H9 (cell line): ENCODE results near the gene TMEM119. TPM values are rescaled to one million over a fixed set of nuclear protein-coding genes. Genes with fewer than 3 reads are reported as not detected.
A peak's percentile ranks its signal among the peaks of the same experiment; 100 is the strongest.

Source experiments
- DNase-seq: peaks from one replicate; pipeline ENCODE4 v3.0.0-alpha.2; 2017
- H2AFZ ChIP-seq: one replicate; pipeline ENCODE4 v1.6.1; 2013; ENCODE audit warnings: mild to moderate bottlenecking, low read length, control low read depth, moderate library complexity
- H2AK5ac ChIP-seq: 2 replicates; pipeline ENCODE4 v1.6.1; 2013; ENCODE audit warnings: low read length, control low read depth, mixed read lengths; ENCODE audit not compliant: insufficient read length
- H2BK120ac ChIP-seq: one replicate; pipeline ENCODE4 v1.6.1; 2013; ENCODE audit warnings: low read depth, mild to moderate bottlenecking, low read length, control low read depth, inconsistent platforms; ENCODE audit not compliant: poor library complexity, severe bottlenecking
- H2BK12ac ChIP-seq: 2 replicates; pipeline ENCODE4 v1.6.1; 2013; ENCODE audit warnings: low read length, control low read depth, mixed read lengths, low read depth; ENCODE audit not compliant: insufficient read length
- H2BK15ac ChIP-seq: 2 replicates; pipeline ENCODE4 v1.6.1; 2013; ENCODE audit warnings: low read depth, low read length, control low read depth
- H2BK20ac ChIP-seq: one replicate; pipeline ENCODE4 v1.6.1; 2013; ENCODE audit warnings: low read depth, mild to moderate bottlenecking, low read length, control low read depth, inconsistent platforms; ENCODE audit not compliant: poor library complexity, severe bottlenecking
- H2BK5ac ChIP-seq: 2 replicates; pipeline ENCODE4 v1.6.1; 2013; ENCODE audit warnings: low read length, control low read depth, mixed read lengths; ENCODE audit not compliant: insufficient read length
- H3K14ac ChIP-seq: 2 replicates; pipeline ENCODE4 v1.6.1; 2013; ENCODE audit warnings: low read length, control low read depth; ENCODE audit not compliant: insufficient read depth
- H3K18ac ChIP-seq: 2 replicates; pipeline ENCODE4 v1.6.1; 2013; ENCODE audit warnings: low read depth, mild to moderate bottlenecking, mixed read lengths, low read length, control low read depth; ENCODE audit not compliant: insufficient read length
- H3K23ac ChIP-seq: 2 replicates; pipeline ENCODE4 v1.6.1; 2013; ENCODE audit warnings: low read length, control low read depth, mixed read lengths, low read depth; ENCODE audit not compliant: insufficient read length
- H3K23me2 ChIP-seq: 2 replicates; pipeline ENCODE4 v1.6.1; 2013; ENCODE audit warnings: low read depth, mild to moderate bottlenecking, mixed read lengths, low read length, control low read depth; ENCODE audit not compliant: insufficient read length, poor library complexity, severe bottlenecking
- H3K27ac ChIP-seq: 2 replicates; pipeline ENCODE4 v1.5.1; 2013; ENCODE audit warnings: low read length, control low read depth, mixed read lengths, low read depth; ENCODE audit not compliant: insufficient read length
- H3K27me3 ChIP-seq: 2 replicates; pipeline ENCODE4 v1.6.1; 2013; ENCODE audit warnings: low read length, control low read depth, inconsistent platforms; ENCODE audit not compliant: insufficient read depth
- H3K4ac ChIP-seq: 2 replicates; pipeline ENCODE4 v1.6.1; 2013; ENCODE audit warnings: low read depth, mild to moderate bottlenecking, control low read depth, inconsistent platforms, low read length, moderate library complexity
- H3K4me1 ChIP-seq: 2 replicates; pipeline ENCODE4 v1.6.1; 2013; ENCODE audit warnings: low read length, control low read depth, inconsistent platforms; ENCODE audit not compliant: insufficient read depth
- H3K4me2 ChIP-seq: 2 replicates; pipeline ENCODE4 v1.6.1; 2013; ENCODE audit warnings: low read length, control low read depth, mixed read lengths; ENCODE audit not compliant: insufficient read length, insufficient read depth
- H3K56ac ChIP-seq: 2 replicates; pipeline ENCODE4 v1.6.1; 2013; ENCODE audit warnings: low read depth, mild to moderate bottlenecking, mixed read lengths, low read length, control low read depth; ENCODE audit not compliant: insufficient read length
- H3K79me1 ChIP-seq: 2 replicates; pipeline ENCODE4 v1.6.1; 2013; ENCODE audit warnings: low read depth, mild to moderate bottlenecking, moderate library complexity, low read length, control low read depth, inconsistent platforms; ENCODE audit not compliant: insufficient read depth, poor library complexity, severe bottlenecking
- H3K79me2 ChIP-seq: 2 replicates; pipeline ENCODE4 v1.6.1; 2013; ENCODE audit warnings: low read length, control low read depth, inconsistent platforms; ENCODE audit not compliant: insufficient read depth
- H3K9ac ChIP-seq: 2 replicates; pipeline ENCODE4 v1.6.1; 2013; ENCODE audit warnings: low read length, control low read depth, mixed read lengths; ENCODE audit not compliant: insufficient read length; ENCODE audit errors: extremely low read depth
- H3K9me3 ChIP-seq: one replicate; pipeline ENCODE4 v1.6.1; 2013; ENCODE audit warnings: low read depth, low read length, inconsistent platforms; ENCODE audit not compliant: control insufficient read depth
- H3T11ph ChIP-seq: one replicate; pipeline ENCODE4 v1.6.1; 2013; ENCODE audit warnings: mild to moderate bottlenecking, low read length, control low read depth, inconsistent platforms
- H4K20me1 ChIP-seq: one replicate; pipeline ENCODE4 v1.6.1; 2013; ENCODE audit not compliant: control insufficient read depth, insufficient read length, insufficient read depth
- H4K5ac ChIP-seq: 2 replicates; pipeline ENCODE4 v1.6.1; 2013; ENCODE audit warnings: low read depth, mild to moderate bottlenecking, mixed read lengths, low read length, control low read depth; ENCODE audit not compliant: insufficient read length
- H4K8ac ChIP-seq: replicated peaks from 2 replicates; pipeline ENCODE4 v1.6.1; 2013; ENCODE audit warnings: low read length, control low read depth, mixed read lengths, low read depth; ENCODE audit not compliant: insufficient read length
- H4K91ac ChIP-seq: 2 replicates; pipeline ENCODE4 v1.6.1; 2013; ENCODE audit warnings: low read depth, mild to moderate bottlenecking, moderate library complexity, mixed read lengths, low read length, control low read depth; ENCODE audit not compliant: insufficient read length
- H3K27ac Mint-ChIP-seq, 3 experiments: 2 replicates in 2 of 3; 3 replicates in 1 of 3; pipeline ENCODE4 v1.8.0; 2020 to 2021; ENCODE audit warnings: mixed read lengths in 3 of 3, mild to moderate bottlenecking in 1 of 3, moderate library complexity in 1 of 3
- H3K27me3 Mint-ChIP-seq: 2 replicates; pipeline ENCODE4 v1.8.0; 2021; ENCODE audit warnings: low read depth, mild to moderate bottlenecking, moderate library complexity, mixed read lengths
- H3K36me3 Mint-ChIP-seq, 3 experiments: 2 replicates in 2 of 3; 3 replicates in 1 of 3; pipeline ENCODE4 v1.8.0; 2020 to 2021; ENCODE audit warnings: low read depth in 3 of 3, mixed read lengths in 3 of 3; ENCODE audit not compliant: insufficient read depth in 1 of 3
- H3K4me1 Mint-ChIP-seq, 2 experiments: 2 replicates each; pipeline ENCODE4 v1.8.0; 2020; ENCODE audit warnings: mixed read lengths in 2 of 2
- H3K4me3 Mint-ChIP-seq, 2 experiments: 2 replicates in 1 of 2; 3 replicates in 1 of 2; pipeline ENCODE4 v1.8.0; 2020 to 2021; ENCODE audit warnings: mild to moderate bottlenecking in 2 of 2, mixed read lengths in 2 of 2, moderate library complexity in 1 of 2
- H3K9me3 Mint-ChIP-seq, 2 experiments: 2 replicates in 1 of 2; 3 replicates in 1 of 2; pipeline ENCODE4 v1.8.0; 2020; ENCODE audit warnings: mild to moderate bottlenecking in 2 of 2, mixed read lengths in 2 of 2, moderate library complexity in 1 of 2
- WGBS: extraction: QIAGEN DNeasy Blood & Tissue Kit; methylation state at CpG from one replicate; pipeline ENCODE4 v1.1.7; 2013; ENCODE audit warnings: missing lambda C conversion rate, low lambda C conversion rate, mixed read lengths; ENCODE audit not compliant: insufficient read length; ENCODE audit errors: extremely low coverage; 5-methylcytosine and 5-hydroxymethylcytosine counted together
- total RNA-seq: library from RNA; stranded (reverse); gene quantifications from 2 replicates; pipeline ENCODE4 v1.2.1, GENCODE V29; 2021
- TF ChIP-seq, protein P1 (sequence below): fragments of 200-600 bp; sonication (generic); conservative IDR thresholded peaks from 3 replicates; pipeline ENCODE4 v1.8.0; 2021; ENCODE audit warnings: antibody characterized with exemption, mild to moderate bottlenecking

The TMEM119 gene
- total RNA-seq, 1 experiment from 2014 or later, result not detected

DNA sequence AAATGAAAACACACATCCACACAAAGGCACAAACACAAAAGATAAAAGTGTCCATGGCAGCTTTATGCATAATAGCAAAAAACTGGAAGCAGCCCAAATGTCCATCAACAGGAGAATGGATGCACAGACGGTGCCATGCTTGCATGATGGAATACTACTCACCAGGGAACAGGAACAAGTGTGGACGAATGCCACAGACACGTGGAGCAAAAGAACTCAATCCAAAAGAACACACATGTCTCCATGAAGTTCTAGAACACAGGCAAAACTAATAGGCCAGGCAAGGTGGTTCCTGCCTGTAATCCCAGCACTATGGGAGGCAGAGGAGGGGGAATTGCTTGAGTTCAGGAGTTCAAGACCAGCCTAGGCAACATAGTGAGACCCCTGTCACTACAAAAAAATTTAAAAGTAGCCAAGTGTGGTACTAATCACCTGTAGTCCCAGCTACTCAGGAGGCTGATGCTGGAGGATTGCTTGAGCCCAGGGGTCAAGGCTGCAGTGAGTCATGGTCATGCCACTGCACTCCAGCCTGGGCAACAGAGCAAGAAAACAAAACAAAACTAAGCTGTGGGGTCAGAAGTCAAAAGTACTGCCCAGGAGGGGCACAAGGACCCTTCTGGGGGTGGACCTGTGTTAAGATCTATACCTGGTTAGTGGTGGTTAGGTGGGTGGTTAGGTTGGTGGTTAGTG is 7.3 kb upstream of the TMEM119 start:
- no peaks in the 10 kb centered on the region for H3K79me2 ChIP-seq
- H3K4me1 Mint-ChIP-seq, result peaks cover 16 to 27% of the 10 kb centered on the region in 2 experiments
- H3K27me3 ChIP-seq, result no peaks in the 10 kb centered on the region
- no peak overlapping the region for H4K8ac ChIP-seq
- no peak overlapping the region for H2BK20ac ChIP-seq
- H3K4me2 ChIP-seq, result no peak overlapping the region
- H3K4ac ChIP-seq, result no peak overlapping the region
- no peak overlapping the region for H4K91ac ChIP-seq
- H3K4me1 ChIP-seq, result no peaks in the 10 kb centered on the region
- H2BK15ac ChIP-seq, result no peak overlapping the region
- H3K23ac ChIP-seq, result no peak overlapping the region
- no peak overlapping the region for H3K18ac ChIP-seq
- H4K20me1 ChIP-seq, result no peaks in the 10 kb centered on the region
- no peak for DNase-seq
- no peak overlapping the region for H3T11ph ChIP-seq
- H3K36me3 Mint-ChIP-seq, result no peaks in the 10 kb centered on the region
- H2AK5ac ChIP-seq, result no peak overlapping the region
- no peaks in the 10 kb centered on the region for H3K9me3 ChIP-seq
- no peaks in the 10 kb centered on the region; a peak in 1 of 5 replicates for H3K9me3 Mint-ChIP-seq
- no peaks in the 10 kb centered on the region; the same call in 1 of the 2 replicates for H3K27me3 Mint-ChIP-seq
- no peaks in the 10 kb centered on the region for H3K79me1 ChIP-seq
- H3K27ac ChIP-seq, result no peak overlapping the region
- H2BK12ac ChIP-seq, result no peak overlapping the region
- H2BK120ac ChIP-seq, result no peak overlapping the region
- no peak overlapping the region for H3K56ac ChIP-seq
- no peaks in the 10 kb centered on the region for H3K23me2 ChIP-seq
- H3K14ac ChIP-seq, result no peak overlapping the region
- no peak overlapping the region for H2BK5ac ChIP-seq
- WGBS, result no CpG with 5 or more reads among the region's 3 CpGs
- H3K27ac Mint-ChIP-seq, result peak overlapping the region in 1 of 3 experiments; percentile 22; a peak in 1 of 7 replicates
- H2AFZ ChIP-seq, result no peak overlapping the region
- TF ChIP-seq, protein P1, sequence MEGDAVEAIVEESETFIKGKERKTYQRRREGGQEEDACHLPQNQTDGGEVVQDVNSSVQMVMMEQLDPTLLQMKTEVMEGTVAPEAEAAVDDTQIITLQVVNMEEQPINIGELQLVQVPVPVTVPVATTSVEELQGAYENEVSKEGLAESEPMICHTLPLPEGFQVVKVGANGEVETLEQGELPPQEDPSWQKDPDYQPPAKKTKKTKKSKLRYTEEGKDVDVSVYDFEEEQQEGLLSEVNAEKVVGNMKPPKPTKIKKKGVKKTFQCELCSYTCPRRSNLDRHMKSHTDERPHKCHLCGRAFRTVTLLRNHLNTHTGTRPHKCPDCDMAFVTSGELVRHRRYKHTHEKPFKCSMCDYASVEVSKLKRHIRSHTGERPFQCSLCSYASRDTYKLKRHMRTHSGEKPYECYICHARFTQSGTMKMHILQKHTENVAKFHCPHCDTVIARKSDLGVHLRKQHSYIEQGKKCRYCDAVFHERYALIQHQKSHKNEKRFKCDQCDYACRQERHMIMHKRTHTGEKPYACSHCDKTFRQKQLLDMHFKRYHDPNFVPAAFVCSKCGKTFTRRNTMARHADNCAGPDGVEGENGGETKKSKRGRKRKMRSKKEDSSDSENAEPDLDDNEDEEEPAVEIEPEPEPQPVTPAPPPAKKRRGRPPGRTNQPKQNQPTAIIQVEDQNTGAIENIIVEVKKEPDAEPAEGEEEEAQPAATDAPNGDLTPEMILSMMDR, result no peak
- H4K5ac ChIP-seq, result no peak overlapping the region
- peak overlapping the region in 1 of 2 experiments; percentile 24; a peak in 1 of 5 replicates for H3K4me3 Mint-ChIP-seq
- no peak overlapping the region for H3K9ac ChIP-seq
